Spleen (tissue), 11 donors: ENCODE measurements around the gene FGD4. TPM values are rescaled to one million over a fixed set of nuclear protein-coding genes. Genes with fewer than 3 reads are reported as not detected.

Experiments
- DNase-seq: peaks from one replicate; pipeline ENCODE4 v3.0.0-alpha.2; 2020
- H3K27ac ChIP-seq, 8 donors: fragments of 200-600 bp; sonication (generic) in 7 of 8; 1 replicate in 4 of 8; 2 replicates in 4 of 8; pipeline versions ENCODE4 v1.5.0 to v1.8.0; 2016 to 2021; ENCODE audit warnings: inconsistent platforms in 4 of 8, mild to moderate bottlenecking in 4 of 8, moderate library complexity in 1 of 8
- H3K27me3 ChIP-seq, 7 donors: fragments of 200-600 bp; sonication (generic) in 6 of 7; replicated peaks in 1 of 7; 1 replicate in 4 of 7; 2 replicates in 3 of 7; pipeline versions ENCODE4 v1.5.0 to v1.8.0; 2016 to 2021; ENCODE audit warnings: inconsistent platforms in 3 of 7, mild to moderate bottlenecking in 1 of 7
- H3K36me3 ChIP-seq, 6 donors: fragments of 200-600 bp; sonication (generic) in 5 of 6; 1 replicate in 4 of 6; 2 replicates in 2 of 6; pipeline versions ENCODE4 v1.5.0 to v1.8.0; 2016 to 2021; ENCODE audit warnings: inconsistent platforms in 2 of 6
- H3K4me1 ChIP-seq, 6 donors: fragments of 200-600 bp; sonication (generic) in 5 of 6; 1 replicate in 3 of 6; 2 replicates in 3 of 6; pipeline versions ENCODE4 v1.5.0 to v1.8.0; 2016 to 2021; ENCODE audit warnings: inconsistent platforms in 3 of 6
- H3K4me3 ChIP-seq, 8 donors: fragments of 200-600 bp; sonication (generic) in 7 of 8; 1 replicate in 4 of 8; 2 replicates in 4 of 8; pipeline versions ENCODE4 v1.5.0 to v1.8.0; 2016 to 2021; ENCODE audit warnings: inconsistent platforms in 4 of 8, mild to moderate bottlenecking in 4 of 8, moderate library complexity in 2 of 8
- H3K9me3 ChIP-seq, 8 donors: fragments of 200-600 bp; sonication (generic) in 7 of 8; 1 replicate in 4 of 8; 2 replicates in 4 of 8; pipeline versions ENCODE4 v1.5.0 to v1.8.0; 2016 to 2021; ENCODE audit warnings: inconsistent platforms in 4 of 8
- POLR2A ChIP-seq, 3 donors: fragments of 450-650 bp; IDR thresholded peaks; one replicate each; pipeline ENCODE4 v1.5.1; 2017; ENCODE audit warnings: antibody characterized with exemption in 3 of 3, mild to moderate bottlenecking in 1 of 3
- POLR2AphosphoS5 ChIP-seq, 3 donors: sonication (generic); formaldehyde crosslinking; IDR thresholded peaks; one replicate each; pipeline ENCODE4 v1.5.1; 2017; ENCODE audit warnings: antibody characterized with exemption in 3 of 3
- WGBS, 5 donors: extraction: QIAGEN DNeasy Blood & Tissue Kit in 3 of 5; methylation state at CpG; one replicate each; pipeline versions ENCODE4 v1.1.5 to v1.1.7; 2013 to 2018; 5-methylcytosine and 5-hydroxymethylcytosine counted together
- intact Hi-C: fragments of 100-400 bp; cut with DNase I; formaldehyde crosslinking; loops from one replicate; pipeline ENCODE4 v1.15.0; 2023; ENCODE audit warnings: low total_unique reads
- polyA plus RNA-seq, 3 donors: library from polyadenylated mRNA; stranded (reverse); fragments of 200-250 nt; gene quantifications; one replicate each; pipeline ENCODE4 v1.2.1, GENCODE V29; 2013
- total RNA-seq, 7 donors: library from RNA; depleted of rRNA in 3 of 7; stranded (reverse); fragments of >200 nt in 3 of 7; fragmentation: NEBNext Ultra II Directional in 4 of 7; extraction: Animal tissue kit (Norgen Biotek cat#: 25700) in 4 of 7; gene quantifications; one replicate each; pipeline versions ENCODE4 v1.1.0 to v1.2.1, GENCODE V29; 2016 to 2021
- TF ChIP-seq, protein P1 (sequence below), 11 experiments: fragments of 200-600 bp in 7 of 11; fragments of 450-650 bp in 4 of 11; sonication (generic) in 4 of 11; IDR thresholded peaks in 8 of 11; conservative IDR thresholded peaks in 3 of 11; 1 replicate in 7 of 11; 2 replicates in 4 of 11; pipeline versions ENCODE4 v1.4.0 to v1.8.0; 2016 to 2021; ENCODE audit warnings: antibody characterized with exemption in 11 of 11, inconsistent platforms in 4 of 11, mild to moderate bottlenecking in 1 of 11
- donor health status: healthy with polysubstance abuse.
- donor health status: DM: no; HTN: no; CAD: no; lungs with moderate emphysema.
- donor health status: DM: no; HTN: no; CAD: no.
- donor health status: Bipolar disorder and iron deficiency.
- donor health status: healthy.
- donor health status: DM: no; HTN: no; CAD: no.
- donor health status: DM: yes; HTN: yes; CAD: no.

The FGD4 gene
- total and polyA plus RNA-seq, 10 donors: 1.0 to 44.4 (median 25.7) TPM

DNA sequence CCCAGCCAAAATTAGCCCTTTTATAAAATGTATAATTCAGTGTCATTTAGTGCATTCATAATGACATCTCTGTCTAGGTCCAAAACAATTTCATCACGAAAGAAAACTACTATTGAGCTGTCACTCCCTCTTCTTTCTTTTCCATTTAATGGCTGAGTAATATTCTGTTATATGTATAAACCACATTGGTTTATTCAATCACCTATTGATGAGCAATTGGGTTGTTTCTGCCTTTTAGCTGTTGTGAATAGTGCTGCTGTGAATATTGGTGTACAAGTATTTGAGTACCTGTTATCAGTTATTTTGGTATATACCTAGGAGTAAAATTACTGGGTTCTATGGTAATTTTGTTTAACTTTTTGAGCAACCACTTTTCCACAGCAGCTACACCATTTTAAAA, 287.0 kb downstream of the FGD4 start:
- peaks cover 0 to 16% (median under 1%) of the 10 kb centered on the region in 6 donors for H3K4me1 ChIP-seq
- TF ChIP-seq POLR2A (IDR thresholded peaks at IDR 0.05): no peak
- TF ChIP-seq, protein P1, sequence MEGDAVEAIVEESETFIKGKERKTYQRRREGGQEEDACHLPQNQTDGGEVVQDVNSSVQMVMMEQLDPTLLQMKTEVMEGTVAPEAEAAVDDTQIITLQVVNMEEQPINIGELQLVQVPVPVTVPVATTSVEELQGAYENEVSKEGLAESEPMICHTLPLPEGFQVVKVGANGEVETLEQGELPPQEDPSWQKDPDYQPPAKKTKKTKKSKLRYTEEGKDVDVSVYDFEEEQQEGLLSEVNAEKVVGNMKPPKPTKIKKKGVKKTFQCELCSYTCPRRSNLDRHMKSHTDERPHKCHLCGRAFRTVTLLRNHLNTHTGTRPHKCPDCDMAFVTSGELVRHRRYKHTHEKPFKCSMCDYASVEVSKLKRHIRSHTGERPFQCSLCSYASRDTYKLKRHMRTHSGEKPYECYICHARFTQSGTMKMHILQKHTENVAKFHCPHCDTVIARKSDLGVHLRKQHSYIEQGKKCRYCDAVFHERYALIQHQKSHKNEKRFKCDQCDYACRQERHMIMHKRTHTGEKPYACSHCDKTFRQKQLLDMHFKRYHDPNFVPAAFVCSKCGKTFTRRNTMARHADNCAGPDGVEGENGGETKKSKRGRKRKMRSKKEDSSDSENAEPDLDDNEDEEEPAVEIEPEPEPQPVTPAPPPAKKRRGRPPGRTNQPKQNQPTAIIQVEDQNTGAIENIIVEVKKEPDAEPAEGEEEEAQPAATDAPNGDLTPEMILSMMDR (IDR thresholded peaks at IDR 0.05 in 8 of 11, conservative IDR thresholded peaks at IDR 0.05 in 3 of 11): no peak
- H3K4me3 ChIP-seq: no peak overlapping the region
- WGBS, 5 donors: 83 to 94% (median 90%) methylated on average over 1 of the region's 1 CpG
- no peak overlapping the region for H3K27ac ChIP-seq
- no peak for DNase-seq
- intact Hi-C loops: no loop called here
- no peaks in the 10 kb centered on the region for H3K9me3 ChIP-seq
- H3K27me3 ChIP-seq: no peaks in the 10 kb centered on the region
- H3K36me3 ChIP-seq: peaks cover 0 to 32% (median 2%) of the 10 kb centered on the region in 6 donors

DNA sequence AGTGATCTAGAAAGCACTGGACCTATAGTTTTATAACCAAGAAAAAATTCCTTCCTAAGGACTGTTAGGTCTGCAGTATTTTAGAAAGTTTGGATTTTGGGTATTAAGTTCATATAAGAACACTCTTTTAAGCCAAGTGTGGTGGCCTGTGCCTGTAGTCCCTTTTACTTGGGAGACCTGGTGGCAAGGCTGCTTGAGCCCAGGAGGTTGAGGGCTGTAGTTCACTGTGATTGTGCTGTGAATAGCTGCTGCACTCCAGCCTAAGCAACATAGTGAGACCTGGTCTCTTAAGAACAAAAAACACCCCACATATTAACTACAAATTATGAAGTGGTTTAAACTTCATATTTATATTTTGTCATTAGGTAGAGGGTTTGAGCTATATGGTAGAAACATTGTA, 289.4 kb downstream of the FGD4 start:
- no peak overlapping the region for H3K4me3 ChIP-seq
- TF ChIP-seq POLR2AphosphoS5 (IDR thresholded peaks at IDR 0.05) (no peak), POLR2A (IDR thresholded peaks at IDR 0.05) (no peak)
- TF ChIP-seq, protein P1 (IDR thresholded peaks at IDR 0.05 in 8 of 11, conservative IDR thresholded peaks at IDR 0.05 in 3 of 11): no peak
- no peak overlapping the region for H3K27ac ChIP-seq
- no peaks in the 10 kb centered on the region for H3K9me3 ChIP-seq
- H3K4me1 ChIP-seq: peaks cover 0 to 12% (median 0%) of the 10 kb centered on the region in 6 donors
- intact Hi-C loops: no loop called here
- H3K36me3 ChIP-seq: peaks cover 0 to 29% (median 2%) of the 10 kb centered on the region in 6 donors
- no peaks in the 10 kb centered on the region for H3K27me3 ChIP-seq
- DNase-seq: no peak

DNA sequence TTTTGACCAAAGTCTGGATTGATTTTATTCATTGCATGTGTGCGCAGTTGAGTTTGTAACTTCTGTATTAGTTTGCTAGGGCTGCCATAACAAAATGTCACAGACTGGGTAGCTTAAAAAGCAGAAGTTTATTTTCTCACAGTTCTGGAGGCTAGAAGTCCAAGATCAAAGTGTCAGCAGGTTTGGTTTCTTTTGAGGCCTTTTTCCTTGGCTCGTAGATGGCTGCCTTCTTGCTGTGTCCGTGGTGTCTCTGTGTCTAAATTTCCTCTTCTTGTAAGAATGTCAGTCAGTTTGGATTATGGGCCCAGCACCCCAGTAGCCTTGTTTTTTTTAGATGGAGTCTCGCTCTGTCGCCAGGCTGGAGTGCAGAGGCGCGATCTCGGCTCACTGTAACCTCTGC, 291.6 kb downstream of the FGD4 start:
- peaks cover 0 to 12% (median 0%) of the 10 kb centered on the region in 6 donors for H3K4me1 ChIP-seq
- no peaks in the 10 kb centered on the region for H3K27me3 ChIP-seq
- H3K36me3 ChIP-seq: peaks cover 0 to 23% (median 0%) of the 10 kb centered on the region in 6 donors
- no peak for DNase-seq
- H3K4me3 ChIP-seq: no peak overlapping the region
- TF ChIP-seq POLR2A (IDR thresholded peaks at IDR 0.05) (no peak), POLR2AphosphoS5 (IDR thresholded peaks at IDR 0.05) (no peak)
- TF ChIP-seq, protein P1 (IDR thresholded peaks at IDR 0.05 in 8 of 11, conservative IDR thresholded peaks at IDR 0.05 in 3 of 11): no peak
- peaks cover 0 to 6% (median 0%) of the 10 kb centered on the region in 8 donors for H3K9me3 ChIP-seq
- WGBS, 5 donors: 80 to 98% (median 96%) methylated on average over 8 of the region's 8 CpGs
- H3K27ac ChIP-seq: no peak overlapping the region
- intact Hi-C loops: no loop called here

DNA sequence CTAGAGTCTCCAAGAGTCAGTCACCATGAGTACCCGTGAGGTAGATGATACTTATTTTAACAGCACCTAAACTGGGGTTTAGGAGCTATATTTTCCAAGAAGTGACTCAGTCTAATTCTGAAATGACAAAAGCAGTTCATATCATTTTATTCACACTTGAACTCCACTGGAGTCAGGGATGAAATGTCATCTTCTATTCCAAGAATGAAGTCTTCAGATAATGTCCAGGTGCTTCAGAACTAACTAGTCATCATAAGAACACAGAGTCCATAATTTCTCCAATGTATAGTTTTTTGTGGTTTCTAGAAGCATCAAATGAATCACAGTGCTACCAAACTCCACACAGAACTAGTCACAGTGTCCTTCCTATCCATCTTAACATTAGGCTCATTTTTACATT, 293.0 kb downstream of the FGD4 start:
- no peak for TF ChIP-seq POLR2AphosphoS5 (IDR thresholded peaks at IDR 0.05)
- no peak for TF ChIP-seq POLR2A (IDR thresholded peaks at IDR 0.05)
- TF ChIP-seq, protein P1 (IDR thresholded peaks at IDR 0.05 in 8 of 11, conservative IDR thresholded peaks at IDR 0.05 in 3 of 11): no peak
- H3K36me3 ChIP-seq: peaks cover 0 to 23% (median 0%) of the 10 kb centered on the region in 6 donors
- intact Hi-C loops: no loop called here
- peaks cover 0 to 12% (median 0%) of the 10 kb centered on the region in 6 donors for H3K4me1 ChIP-seq
- 84 to 93% (median 88%) methylated on average over 1 of the region's 1 CpG for WGBS, 5 donors
- DNase-seq: no peak
- H3K27ac ChIP-seq: no peak overlapping the region
- H3K27me3 ChIP-seq: no peaks in the 10 kb centered on the region
- no peak overlapping the region for H3K4me3 ChIP-seq
- peaks cover 0 to 7% (median 0%) of the 10 kb centered on the region in 8 donors for H3K9me3 ChIP-seq
